ENCODE data around the gene IVD. TPM values are rescaled to one million over a fixed set of nuclear protein-coding genes. Genes with fewer than 3 reads are reported as not detected.

IVD gene
- total and polyA plus RNA-seq, 9 of the 15 experiments (the other 6 are each of a cell fraction or from before 2014, with no cell fraction given) = 0.15 to 4.5 (median 2.4) TPM

DNA sequence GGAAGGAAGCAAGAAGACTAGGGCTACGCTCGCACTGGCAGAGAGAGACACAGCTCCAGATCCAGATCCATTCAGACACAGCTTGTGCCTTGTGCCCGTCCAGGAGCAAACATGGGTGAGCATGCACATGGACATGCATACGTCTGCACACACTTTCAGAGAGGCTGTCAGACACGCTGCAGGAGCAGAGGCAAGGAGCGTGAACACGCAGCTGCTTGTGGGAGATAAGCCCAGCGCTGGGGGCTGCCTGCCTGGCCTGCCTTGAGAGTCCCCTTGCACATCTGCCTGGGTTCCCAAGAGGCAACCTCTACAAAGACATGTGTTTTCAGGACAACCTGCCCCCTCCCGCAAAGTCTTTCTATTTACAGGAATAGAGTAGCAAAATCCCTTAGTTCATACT lies 21.6 kb downstream of the IVD start (continued):
- peak; percentile 42 for TF ChIP-seq CCNT2 (IDR thresholded peaks at IDR 0.05; ENCODE audit: borderline replicate concordance, extremely low read depth, insufficient read length, low read depth, low read length)
- peak; percentile 55; the same call in 1 of the 2 replicates for TF ChIP-seq CTBP1 (IDR thresholded peaks at IDR 0.05; ENCODE audit: borderline replicate concordance)
- peak; percentile 23; the same call in 1 of the 2 replicates for TF ChIP-seq TRIM28 (IDR thresholded peaks at IDR 0.05)
- peak; percentile 40; the same call in 1 of the 2 replicates for TF ChIP-seq PML (IDR thresholded peaks at IDR 0.05; ENCODE audit: low read length)
- peak; percentile 67; the same call in 1 of the 2 replicates for TF ChIP-seq SMARCE1 (IDR thresholded peaks at IDR 0.05)
- TF ChIP-seq LEF1 (IDR thresholded peaks at IDR 0.05) = peak; percentile 52; the same call in 1 of the 2 replicates
- TF ChIP-seq L3MBTL2 (IDR thresholded peaks at IDR 0.05) = peak; percentile 45
- TF ChIP-seq BHLHE40 (IDR thresholded peaks at IDR 0.05; ENCODE audit: low read length) = peak; percentile 85
- TF ChIP-seq ZC3H4 (CRISPR knock-in tag; IDR thresholded peaks at IDR 0.05; ENCODE audit: borderline replicate concordance) = no peak
- TF ChIP-seq, protein P1, sequence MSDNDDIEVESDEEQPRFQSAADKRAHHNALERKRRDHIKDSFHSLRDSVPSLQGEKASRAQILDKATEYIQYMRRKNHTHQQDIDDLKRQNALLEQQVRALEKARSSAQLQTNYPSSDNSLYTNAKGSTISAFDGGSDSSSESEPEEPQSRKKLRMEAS (CRISPR knock-in tag; IDR thresholded peaks at IDR 0.05) = peak; percentile 82
- peak in 1 of 2 experiments; percentile 59; a peak in 2 of 4 replicates for TF ChIP-seq KDM1A (IDR thresholded peaks at IDR 0.05)
- TF ChIP-seq CBFA2T3 (IDR thresholded peaks at IDR 0.05) = peak; percentile 93
- TF ChIP-seq, protein P2, sequence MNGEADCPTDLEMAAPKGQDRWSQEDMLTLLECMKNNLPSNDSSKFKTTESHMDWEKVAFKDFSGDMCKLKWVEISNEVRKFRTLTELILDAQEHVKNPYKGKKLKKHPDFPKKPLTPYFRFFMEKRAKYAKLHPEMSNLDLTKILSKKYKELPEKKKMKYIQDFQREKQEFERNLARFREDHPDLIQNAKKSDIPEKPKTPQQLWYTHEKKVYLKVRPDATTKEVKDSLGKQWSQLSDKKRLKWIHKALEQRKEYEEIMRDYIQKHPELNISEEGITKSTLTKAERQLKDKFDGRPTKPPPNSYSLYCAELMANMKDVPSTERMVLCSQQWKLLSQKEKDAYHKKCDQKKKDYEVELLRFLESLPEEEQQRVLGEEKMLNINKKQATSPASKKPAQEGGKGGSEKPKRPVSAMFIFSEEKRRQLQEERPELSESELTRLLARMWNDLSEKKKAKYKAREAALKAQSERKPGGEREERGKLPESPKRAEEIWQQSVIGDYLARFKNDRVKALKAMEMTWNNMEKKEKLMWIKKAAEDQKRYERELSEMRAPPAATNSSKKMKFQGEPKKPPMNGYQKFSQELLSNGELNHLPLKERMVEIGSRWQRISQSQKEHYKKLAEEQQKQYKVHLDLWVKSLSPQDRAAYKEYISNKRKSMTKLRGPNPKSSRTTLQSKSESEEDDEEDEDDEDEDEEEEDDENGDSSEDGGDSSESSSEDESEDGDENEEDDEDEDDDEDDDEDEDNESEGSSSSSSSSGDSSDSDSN (IDR thresholded peaks at IDR 0.05; ENCODE audit: borderline replicate concordance in 1 of 2, low read depth in 2 of 2, low read length in 2 of 2) = 0 out of 4 replicates have a peak, but pooled peaks of 1 of the 2 experiments have one; percentile 22
- TF ChIP-seq, protein P3, sequence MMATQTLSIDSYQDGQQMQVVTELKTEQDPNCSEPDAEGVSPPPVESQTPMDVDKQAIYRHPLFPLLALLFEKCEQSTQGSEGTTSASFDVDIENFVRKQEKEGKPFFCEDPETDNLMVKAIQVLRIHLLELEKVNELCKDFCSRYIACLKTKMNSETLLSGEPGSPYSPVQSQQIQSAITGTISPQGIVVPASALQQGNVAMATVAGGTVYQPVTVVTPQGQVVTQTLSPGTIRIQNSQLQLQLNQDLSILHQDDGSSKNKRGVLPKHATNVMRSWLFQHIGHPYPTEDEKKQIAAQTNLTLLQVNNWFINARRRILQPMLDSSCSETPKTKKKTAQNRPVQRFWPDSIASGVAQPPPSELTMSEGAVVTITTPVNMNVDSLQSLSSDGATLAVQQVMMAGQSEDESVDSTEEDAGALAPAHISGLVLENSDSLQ (IDR thresholded peaks at IDR 0.05) = peak; percentile 55; the same call in 1 of the 2 replicates
- peak; percentile 85 for TF ChIP-seq NCOR1 (IDR thresholded peaks at IDR 0.05)
- TF ChIP-seq, protein P4, sequence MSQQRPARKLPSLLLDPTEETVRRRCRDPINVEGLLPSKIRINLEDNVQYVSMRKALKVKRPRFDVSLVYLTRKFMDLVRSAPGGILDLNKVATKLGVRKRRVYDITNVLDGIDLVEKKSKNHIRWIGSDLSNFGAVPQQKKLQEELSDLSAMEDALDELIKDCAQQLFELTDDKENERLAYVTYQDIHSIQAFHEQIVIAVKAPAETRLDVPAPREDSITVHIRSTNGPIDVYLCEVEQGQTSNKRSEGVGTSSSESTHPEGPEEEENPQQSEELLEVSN (IDR thresholded peaks at IDR 0.05; ENCODE audit: borderline replicate concordance in 1 of 2, extremely low read depth in 1 of 2, insufficient read depth in 1 of 2, insufficient read length in 1 of 2, low read depth in 1 of 2, low read length in 1 of 2, poor library complexity in 1 of 2, severe bottlenecking in 1 of 2) = peak; percentile 40 to 58
- TF ChIP-seq TCF3 (CRISPR knock-in tag; IDR thresholded peaks at IDR 0.05) = peak; percentile 94
- TF ChIP-seq, protein P5, sequence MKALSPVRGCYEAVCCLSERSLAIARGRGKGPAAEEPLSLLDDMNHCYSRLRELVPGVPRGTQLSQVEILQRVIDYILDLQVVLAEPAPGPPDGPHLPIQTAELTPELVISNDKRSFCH (CRISPR knock-in tag; IDR thresholded peaks at IDR 0.05) = no peak
- TF ChIP-seq, protein P5 (tag; IDR thresholded peaks at IDR 0.05) = no peak
- TF ChIP-seq ATF1 (CRISPR knock-in tag; IDR thresholded peaks at IDR 0.05) = no peak
- peak; percentile 42 for TF ChIP-seq ATF1 (tag; IDR thresholded peaks at IDR 0.05)
- TF ChIP-seq RCOR1 (IDR thresholded peaks at IDR 0.05; ENCODE audit: borderline replicate concordance in 1 of 2, low read depth in 2 of 2, low read length in 2 of 2) = peak; percentile 39 to 74; a peak in 3 of 4 replicates
- peak; percentile 13; the same call in 1 of the 2 replicates for TF ChIP-seq CC2D1A (IDR thresholded peaks at IDR 0.05)
- TF ChIP-seq MTA3 (IDR thresholded peaks at IDR 0.05; ENCODE audit: borderline replicate concordance) = peak; percentile 67
- TF ChIP-seq ARID1B (IDR thresholded peaks at IDR 0.05) = peak; percentile 94
